Stimulated activated CD4-positive, alpha-beta T cell treated with anti-CD3 and anti-CD28 coated beads, Interleukin-4, amount 100 ng/mL, for 24 hours (primary cell): ENCODE data around the gene ID4.

Experiments used
- DNase-seq: peaks from one replicate; pipeline ENCODE4 v3.0.0-alpha.2; 2020

ID4 gene, protein sequence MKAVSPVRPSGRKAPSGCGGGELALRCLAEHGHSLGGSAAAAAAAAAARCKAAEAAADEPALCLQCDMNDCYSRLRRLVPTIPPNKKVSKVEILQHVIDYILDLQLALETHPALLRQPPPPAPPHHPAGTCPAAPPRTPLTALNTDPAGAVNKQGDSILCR

DNA sequence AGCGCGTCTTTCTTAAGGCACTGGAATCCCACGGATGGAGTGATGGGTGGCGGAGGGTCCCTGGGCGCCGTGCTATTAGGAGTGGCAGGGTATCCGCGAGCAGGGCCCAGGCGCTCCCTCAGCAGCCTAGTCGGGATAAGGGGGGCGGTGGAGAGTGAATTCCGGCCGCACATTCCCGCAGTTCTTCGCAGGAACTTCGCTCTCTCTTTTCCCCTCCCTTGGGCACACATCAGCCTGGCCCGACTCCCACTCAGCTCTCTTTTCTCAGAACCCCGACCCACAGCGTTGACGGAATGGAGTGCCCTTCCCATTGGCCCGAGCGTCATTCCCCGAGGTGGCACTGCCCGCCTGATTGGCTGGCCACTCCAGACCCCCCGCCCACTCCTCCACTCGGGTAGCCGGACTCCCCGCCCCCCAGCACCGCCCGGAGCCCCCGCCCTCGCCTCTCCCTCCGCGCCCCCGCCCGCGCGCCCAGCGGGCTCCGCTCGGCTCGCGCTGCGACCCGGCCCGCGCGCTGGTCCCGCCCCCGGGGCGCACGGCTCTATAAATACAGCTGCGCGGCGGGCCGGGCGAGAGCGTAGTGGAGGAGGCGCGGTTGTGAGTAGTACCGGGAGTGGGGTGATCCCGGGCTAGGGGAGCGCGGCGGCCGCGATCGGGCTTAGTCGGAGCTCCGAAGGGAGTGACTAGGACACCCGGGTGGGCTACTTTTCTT is at the start of gene ID4:
Gene ID4 (plus strand): TSS at position 572 of the 712 bp plus-strand sequence. CDS start 385 bp downstream, outside the sequence.
- DNase-seq: no peak

DNA sequence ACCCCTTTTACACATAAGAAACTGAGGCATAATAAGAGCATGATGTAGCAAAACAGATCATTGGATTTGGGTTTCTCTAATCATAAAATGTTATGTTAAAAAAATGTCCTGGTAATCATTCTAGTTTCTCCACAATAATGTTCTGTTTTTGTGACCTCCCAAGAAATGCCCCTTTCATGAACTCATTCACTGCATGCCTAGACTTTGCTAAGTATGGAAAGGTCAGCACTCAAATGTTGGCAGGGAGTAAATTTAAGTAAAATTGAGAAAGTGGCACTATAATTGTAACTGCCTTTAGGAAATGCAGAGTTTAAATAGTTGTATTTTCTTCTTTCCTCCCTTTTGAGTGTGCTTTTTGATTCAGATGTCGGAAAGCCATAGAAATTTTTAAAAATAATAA is 48.5 kb upstream of the ID4 start:
- DNase-seq: no peak

DNA sequence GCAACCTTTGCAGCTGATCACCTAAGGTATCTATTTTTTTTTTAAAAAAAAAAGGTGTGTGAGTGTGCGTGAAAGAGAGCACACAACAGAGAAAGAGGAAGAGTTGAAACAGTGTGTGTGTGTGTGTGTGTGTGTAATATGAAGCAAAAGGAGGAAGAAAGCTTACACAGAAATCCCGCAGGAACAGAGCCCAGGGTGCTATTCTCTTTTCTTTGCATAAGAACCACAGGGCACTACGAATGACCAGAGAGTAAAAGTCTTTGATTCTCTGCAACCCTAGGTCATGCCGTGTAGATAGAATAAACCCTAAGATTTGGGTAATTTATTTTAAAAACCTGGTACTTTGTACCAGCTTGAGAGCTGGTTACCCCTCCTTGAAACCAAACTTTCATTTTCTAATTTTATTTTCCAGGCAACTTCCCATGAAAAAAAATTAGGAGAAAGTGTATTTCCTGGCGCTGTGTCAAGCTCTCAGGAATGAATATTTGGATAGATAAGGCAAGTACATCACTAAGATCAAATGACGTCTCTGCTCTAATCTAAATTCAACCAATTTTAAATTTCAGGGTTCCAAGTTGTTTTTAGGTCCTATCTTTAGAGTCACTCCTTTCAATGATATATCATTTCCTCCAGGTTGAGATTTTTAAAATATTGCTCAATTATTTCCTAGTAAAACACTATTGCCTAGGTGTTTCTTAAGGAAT is 47.9 kb upstream of the ID4 start:
- no peak for DNase-seq

DNA sequence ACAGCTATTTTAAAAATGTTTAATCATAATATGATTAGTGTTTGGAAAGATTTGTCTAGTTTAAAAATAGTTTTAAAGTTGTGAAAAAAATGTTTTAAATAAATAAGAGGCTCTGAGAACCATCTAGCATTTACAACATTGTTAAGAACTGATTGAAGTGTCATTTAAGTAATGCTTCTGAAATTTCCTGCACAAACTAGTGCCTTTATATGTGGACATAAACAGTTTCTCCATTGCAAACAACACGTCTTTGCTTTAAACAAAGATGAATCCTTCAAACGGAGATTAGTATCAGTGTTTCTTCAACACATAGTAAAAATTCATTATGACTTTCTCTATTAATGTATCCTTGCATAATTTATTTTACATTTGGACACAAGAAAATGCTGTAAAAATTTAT is 45.9 kb upstream of the ID4 start:
- no peak for DNase-seq

DNA sequence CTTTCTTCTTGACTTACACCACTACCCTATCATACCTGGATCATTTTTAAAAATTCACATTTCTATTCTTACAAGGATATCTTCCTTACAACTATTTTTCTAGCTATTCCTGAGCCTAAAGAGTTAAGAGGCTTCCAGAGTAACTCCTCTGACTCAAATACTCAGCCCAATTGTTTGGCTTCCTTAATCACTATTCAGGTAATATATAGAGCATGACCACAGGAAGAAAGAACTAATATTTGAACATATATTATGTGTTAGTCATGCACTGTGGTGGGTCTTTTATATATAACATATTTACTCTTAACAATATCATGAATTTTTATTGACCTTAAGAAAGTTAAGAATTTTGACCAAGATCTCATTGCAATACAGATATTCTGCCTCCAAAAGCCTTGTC is 42.0 kb upstream of the ID4 start:
- DNase-seq: no peak

DNA sequence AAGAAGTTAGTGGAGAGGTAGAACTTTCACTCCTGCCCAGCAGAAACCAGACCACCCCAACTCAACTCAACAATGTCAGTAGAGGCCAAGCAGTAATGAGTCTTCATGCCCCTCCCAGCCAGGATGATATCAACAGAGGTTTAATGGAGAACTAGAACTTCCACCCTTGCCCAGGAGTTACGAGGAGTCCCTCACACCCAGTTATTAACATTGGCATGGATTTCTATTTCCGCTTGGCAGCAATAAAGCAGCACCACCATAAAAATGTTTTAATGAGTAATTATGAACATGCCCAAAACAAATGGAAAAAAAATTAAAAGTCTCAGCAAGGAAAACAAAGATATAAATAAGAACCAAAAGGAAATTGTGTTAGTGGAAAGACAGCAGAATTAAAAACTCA is 40.7 kb upstream of the ID4 start:
- no peak for DNase-seq

DNA sequence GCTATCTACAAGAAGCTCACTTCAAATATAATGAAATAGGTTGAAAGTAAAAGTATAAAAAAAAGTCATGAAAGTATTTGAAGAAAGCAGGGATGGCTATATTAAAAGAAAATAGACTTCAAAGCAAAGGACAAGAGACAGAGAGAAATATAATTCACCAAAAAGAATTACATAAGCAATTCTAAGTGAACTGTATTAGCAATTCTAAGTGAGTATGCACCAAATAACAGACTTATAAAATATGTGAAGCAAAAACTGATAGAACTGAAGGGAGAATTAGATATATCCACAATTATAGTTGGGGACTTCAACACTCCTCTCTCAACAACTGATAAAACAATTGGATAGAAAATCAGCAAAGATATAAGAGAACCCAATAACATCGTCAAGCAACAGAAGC is 38.8 kb upstream of the ID4 start:
- DNase-seq: no peak

DNA sequence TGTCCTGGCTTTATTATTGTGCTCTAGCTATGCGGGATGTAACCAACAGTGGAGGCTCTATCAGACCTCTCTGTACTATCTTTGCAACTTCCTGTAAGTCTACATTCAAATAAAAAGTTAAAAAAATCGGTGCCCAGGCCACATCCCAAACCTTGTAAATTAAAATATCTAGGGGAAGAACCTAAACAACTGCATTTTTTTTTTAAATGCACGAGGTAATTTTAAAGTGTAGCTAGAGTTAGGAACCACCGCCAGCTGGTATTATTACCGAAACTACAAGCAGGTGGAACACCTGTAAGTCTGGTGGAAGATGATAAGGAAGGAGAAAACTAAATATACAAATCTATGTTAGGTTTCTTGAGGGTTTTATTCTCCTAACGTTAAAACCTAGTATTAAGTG is 34.5 kb upstream of the ID4 start:
- no peak for DNase-seq

DNA sequence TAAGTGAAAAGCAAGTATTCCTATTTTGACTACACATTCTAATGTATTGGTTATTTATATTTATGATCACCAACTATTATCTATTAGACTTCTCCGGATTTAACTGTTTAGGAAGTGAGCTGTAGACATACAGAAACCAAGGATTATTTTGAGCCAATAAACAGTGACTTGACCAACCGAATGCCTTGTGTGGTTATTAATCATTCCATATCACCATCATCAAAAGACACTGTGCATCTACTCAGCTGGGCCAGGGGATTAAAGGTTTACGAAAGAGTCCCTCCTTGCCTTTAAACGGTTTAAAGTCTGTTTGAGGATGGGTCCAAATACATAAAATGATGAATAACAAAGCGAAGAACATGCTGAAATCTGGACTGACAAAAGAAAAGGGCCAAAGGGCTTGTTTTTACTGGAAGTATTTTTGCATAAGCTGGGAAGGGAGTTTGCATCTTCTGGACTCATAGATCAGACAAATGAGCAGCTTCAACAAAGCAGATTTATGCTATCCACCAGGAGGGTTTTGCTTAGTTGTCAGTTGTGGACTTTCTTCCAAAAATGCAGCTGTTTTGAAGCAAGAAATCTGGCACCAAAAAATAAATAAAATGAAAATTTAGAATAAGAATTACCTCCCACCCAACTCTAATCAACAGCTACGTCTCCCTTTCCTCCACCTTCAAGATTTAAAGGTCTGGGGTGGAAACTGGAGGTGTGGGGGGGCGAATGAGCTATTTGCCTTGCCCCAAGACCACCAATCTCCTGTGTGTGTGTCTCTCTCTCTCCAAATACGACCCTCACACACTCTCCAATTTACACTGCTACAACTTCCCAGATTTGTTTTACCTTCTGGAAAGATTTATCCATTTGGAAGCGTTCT is 33.6 kb upstream of the ID4 start:
- no peak for DNase-seq

DNA sequence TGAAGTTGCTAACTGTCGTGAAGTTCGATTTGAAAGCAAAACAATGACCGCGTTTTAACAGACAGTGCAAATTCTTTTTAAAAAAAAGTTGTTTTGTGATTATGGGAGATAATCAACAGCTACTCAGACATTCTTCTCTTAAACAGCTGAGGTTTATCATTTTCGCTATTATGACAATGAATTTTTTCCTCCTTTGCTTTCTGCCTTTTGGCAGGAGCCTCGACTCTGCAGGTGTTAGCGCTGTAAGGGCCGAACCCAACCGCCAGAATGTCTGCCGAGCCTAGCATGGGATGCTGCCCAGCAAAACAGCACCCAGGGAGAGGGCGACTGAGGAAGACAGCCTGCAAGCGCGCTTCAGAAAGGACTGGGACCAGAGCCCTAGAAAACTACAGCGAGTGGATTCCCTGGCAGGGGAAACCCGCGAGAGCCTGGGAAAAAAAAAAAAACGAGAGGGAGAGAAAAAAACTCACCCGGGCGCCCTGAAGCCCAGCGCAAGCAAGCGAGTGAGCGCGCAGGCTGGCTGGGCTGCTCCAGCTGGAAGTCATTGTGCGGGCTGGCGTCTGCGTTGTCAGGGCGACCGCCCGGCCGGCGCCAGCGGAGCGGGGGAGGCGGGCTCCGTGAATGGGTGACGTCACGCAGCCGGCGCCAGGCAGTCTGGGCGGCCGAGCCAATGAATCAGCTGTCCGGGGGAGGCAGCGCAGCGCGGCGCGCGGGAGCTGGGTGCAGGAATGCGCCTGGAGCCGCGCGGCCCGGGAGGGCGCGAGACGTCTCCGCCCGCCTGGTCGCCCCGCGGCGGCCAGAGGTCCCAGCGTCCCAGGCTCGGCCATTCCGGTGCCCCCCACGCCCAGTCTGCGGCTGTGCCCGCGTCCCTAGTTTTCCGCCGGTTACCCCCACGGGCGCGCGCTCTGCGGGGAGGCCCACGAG is 32.7 kb upstream of the ID4 start:
- peak; percentile 51 for DNase-seq

DNA sequence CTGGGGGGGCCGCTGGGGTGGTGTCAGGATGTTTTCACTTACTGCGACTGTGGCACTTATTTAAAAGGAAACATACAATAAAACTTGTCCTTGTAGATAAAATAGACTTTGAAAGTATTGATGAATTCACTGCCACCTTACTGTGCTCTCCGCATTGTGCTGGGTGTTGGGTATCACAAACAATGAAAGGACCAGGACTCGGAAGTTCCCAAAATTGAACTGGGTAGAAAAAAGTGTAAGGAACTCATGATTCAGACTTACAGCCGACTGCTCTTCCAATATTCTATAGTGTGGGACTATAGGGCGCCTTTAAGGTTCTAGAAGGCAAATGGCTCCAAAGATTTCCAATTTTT is 32.1 kb upstream of the ID4 start:
- no peak for DNase-seq

DNA sequence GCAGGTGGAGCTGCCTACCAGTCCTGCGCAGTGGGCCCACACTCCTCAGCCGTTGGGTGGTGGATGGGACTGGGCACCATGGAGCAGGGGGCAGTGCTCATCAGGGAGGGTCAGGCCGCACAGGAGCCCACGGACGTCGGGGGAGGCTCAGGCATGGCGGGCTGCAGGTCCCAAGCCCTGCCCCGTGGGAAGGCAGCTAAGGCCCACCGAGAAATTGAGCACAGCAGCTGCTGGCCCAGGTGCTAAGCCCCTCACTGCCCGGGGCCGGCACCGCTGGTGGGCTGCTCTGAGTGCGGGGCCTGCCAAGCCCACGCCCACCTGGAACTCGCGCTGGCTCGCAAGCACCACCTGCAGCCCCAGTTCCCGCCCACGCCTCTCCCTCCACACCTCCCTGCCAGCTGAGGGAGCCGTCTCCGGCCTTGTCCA is 30.2 kb upstream of the ID4 start:
- no peak for DNase-seq

DNA sequence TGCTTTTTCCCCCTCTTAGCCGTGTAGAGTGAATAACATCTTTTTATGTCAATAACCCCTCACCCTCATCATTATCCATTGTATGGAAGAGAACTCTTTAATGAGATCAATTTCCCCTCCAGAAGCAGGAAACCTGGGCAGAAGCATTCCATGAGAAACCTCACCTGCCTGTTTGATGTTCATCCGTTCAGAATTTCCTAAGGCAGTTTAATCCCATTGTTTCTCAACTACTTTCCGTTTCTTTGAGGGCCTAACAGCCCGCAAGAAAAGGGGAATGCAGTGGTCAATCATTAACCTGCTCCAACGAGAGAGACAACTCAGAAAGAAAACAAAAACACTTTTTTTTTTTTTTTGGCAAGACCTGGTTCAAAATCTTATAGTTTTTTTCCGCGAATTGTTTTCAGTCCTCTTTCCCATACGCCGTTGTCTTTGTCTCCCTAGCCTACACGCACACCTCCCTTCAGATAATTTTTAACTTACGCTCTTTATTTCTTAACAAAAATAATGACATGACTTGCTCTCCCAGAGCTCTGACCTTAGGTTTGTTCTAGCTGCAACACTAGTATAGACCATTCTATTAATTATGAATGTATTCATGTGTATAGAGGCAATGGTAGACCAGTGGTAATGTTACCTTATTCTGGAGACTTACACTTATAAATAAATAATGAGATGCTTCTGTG is 25.6 kb upstream of the ID4 start:
- no peak for DNase-seq

DNA sequence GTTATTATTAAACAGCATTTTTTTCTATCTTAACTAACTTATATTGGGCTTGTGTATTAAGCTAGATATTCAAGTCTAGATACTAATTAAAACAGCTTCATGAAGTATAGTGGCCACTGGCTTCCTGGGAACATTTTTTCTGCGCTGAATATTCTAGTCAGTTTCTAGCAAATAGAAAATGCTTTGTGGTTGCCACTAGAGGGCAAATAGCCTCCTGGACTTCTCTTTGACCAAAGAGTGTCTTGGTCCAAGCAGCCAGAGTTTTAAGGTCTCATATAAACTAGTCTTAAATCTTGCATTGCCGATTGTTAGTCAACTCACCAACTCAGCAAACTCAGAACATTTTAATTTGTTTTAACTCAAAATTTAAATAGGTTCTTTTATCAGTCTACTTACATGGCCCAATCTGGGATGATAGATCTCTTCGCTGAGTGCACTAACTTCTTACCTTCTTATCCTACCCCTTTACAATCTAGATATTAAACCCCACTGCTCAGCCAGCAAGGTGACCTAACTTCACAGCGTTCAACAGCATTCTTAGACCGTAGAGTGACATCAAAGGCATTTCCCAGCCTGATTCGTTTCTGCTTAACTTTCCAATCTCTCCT is 24.6 kb upstream of the ID4 start:
- no peak for DNase-seq

DNA sequence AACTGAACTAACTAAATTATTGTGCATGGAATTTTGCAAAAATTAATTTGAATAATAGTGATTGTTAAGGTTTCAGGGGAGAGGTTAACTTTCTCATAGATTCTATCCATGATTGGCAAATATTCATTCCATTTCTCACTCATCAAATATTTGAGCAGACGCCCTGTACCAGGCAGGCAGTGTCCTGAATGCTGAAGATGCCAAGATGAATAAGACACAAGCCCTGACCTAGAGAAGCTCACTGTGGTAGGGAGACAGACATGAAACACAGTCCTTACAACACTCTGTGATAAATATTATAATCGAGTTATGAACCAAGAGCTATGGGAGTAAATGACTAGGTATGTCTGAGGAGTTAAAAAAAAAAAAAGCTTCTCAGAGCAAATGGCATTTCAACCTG is 18.4 kb upstream of the ID4 start:
- no peak for DNase-seq

DNA sequence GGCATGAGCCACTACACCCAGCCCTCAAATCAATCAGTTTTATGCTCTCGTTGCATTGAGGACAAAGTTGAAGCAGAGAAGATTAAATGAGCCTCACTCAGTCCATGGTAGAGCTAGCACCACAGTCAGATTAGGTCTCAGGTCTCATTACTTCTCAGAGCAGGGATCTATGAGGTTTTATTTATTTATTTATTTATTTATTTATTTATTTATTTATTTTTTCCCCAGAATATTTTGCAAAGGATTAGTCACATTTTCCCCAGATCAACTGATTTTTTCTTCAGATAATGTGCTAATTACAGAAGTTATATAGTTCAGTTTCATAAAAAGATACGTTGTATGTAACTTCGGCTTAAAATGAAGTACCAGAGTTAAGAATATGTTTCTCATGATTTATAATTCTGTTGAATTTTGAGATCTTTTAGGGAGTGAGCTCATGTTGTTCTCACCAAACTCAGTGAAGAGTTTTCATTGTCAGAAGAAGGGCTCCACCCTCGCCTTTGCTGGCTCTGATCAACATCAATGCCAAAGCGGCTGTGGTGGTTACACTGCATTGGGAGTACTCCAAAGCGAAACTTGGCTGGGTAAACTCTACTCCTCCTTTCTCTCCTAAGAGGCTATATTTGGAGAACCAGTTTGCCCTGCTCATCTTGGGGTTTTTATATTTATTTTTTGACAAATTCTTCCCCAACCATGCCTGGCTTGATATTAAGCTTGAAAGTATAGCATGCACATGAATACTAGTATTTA is 12.9 kb upstream of the ID4 start:
- DNase-seq: no peak

DNA sequence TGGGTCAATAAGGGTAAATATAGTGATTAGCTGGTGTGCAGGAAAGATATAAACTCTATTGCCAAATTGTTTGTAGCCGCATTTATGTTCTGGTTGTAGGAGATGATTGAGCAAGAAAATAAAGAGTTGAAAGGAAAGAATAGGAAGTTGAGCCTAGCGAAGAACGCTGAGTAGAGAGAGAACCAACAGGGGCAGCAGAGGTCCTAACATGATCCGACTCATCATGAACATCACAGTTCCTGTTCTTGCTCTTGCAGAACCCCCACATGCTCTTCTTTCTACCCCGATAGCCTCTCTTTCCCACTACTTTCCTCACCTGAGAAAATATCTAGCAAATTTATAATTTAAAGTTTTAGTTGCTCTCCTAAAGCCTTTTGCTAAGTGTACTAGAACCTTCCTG is 9.9 kb upstream of the ID4 start:
- DNase-seq: no peak

DNA sequence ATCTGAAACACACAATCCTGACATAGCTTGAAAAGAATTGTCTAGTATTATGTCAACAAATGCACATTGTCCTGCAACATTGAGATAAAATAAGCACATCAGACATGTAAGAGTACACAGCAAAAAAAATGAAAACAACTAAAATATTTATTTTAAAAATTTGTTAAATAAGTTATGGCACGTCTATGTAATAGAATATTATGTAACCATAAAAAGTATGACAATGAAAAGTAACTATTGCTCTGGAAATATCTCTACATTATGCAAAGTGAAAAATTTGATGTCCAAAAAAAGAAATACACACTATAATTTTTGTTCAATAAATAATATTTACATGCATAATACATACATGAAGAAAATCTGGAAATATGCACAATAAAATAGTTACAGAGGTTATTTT is 9.3 kb upstream of the ID4 start:
- DNase-seq: no peak

DNA sequence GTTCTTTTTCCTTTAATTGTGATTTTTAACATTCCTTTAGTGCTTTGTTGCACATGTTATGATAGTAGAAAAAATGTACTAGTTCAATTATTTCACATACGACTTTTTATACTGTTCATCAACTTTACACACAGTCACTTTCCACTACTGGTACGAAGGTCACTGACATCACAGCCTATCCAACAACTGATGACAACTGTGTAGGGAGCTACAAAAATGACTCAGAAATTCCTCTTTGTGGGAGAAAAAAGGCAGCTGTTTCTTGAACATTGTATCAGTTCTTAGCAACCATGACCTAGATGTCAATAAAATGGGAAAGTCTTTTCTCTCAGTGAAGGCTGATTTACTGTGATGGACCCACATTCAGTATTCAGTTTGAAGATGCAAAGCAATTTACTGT is 7.0 kb upstream of the ID4 start:
- no peak for DNase-seq

DNA sequence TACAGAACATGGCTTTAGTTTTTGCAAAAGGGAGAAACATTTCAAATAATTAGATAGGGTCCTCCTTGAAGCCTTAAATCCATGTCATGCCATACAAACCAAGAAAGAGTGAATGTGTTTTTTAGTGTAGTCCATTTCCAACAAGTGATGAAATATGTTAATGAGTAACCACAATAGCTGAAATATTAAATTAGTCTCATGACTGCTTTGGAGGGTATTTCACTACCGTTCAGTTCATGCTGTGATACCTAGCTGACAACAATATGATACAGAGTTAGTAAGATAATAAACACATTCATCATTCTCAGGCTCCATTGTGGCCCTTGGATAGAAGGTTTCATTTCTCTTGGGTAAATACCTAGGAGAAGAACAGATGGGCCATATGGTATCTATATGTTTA is 5.8 kb upstream of the ID4 start:
- no peak for DNase-seq

DNA sequence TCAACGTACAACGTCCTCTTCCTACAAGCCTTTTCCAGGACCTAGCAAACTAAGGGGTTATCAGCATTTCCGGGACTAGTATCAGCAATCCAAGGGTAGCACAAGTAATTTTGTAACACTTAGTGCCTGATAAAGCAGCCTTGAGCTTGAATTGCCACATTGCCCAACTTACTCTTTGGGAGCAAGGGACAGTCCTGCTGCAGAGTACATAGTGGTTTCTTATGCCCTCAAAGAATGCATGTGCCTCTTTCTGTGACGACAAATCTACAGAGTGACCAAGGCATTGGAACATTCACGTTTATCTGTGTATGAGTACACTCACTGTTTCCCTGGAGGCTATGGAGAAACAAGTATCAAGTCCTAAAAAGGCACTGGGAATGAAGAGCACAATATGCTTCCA is 3.2 kb upstream of the ID4 start:
- DNase-seq: no peak
